WI38 (cell line): ENCODE results near the gene MUC12.
"Not testable (repeated sequence)": the region's sequence is repeated elsewhere in the genome, so short reads cannot be mapped to it uniquely, and the experiment has no call there.

Experiments
- H3K4me3 ChIP-seq: 2 replicates; pipeline ENCODE4 v1.5.1; 2011; ENCODE audit warnings: low read depth, mild to moderate bottlenecking, control low read depth, low read length
- CTCF ChIP-seq: IDR thresholded peaks from 2 replicates; pipeline ENCODE4 v1.5.1; 2012; ENCODE audit warnings: low read depth, mild to moderate bottlenecking, control low read depth, low read length

The MUC12 gene

GRCh38 chr7:100983451-100984187 lies 14.3 kb downstream of the MUC12 start:
- TF ChIP-seq CTCF: no peak

GRCh38 chr7:100984241-100984918 lies 15.0 kb downstream of the MUC12 start:
- not testable (repeated sequence) for H3K4me3 ChIP-seq

More at GRCh38 chr7:100983451-100984187, 14.3 kb downstream of the MUC12 start:
- H3K4me3 ChIP-seq: no peak overlapping the region

GRCh38 chr7:100985033-100985797 lies 15.8 kb downstream of the MUC12 start:
- not testable (repeated sequence) for H3K4me3 ChIP-seq

- no peak overlapping the region for H3K4me3 ChIP-seq
- TF ChIP-seq CTCF: no peak
Measured at GRCh38 chr7:100991631-100992030, 22.3 kb downstream of the MUC12 start.

- H3K4me3 ChIP-seq: not testable (repeated sequence)
Measured at GRCh38 chr7:100992280-100992679, 22.9 kb downstream of the MUC12 start.

- not testable (repeated sequence) for H3K4me3 ChIP-seq
Measured at GRCh38 chr7:100994671-100995070, 25.3 kb downstream of the MUC12 start.

GRCh38 chr7:100998530-100998929 lies 29.2 kb downstream of the MUC12 start:
- H3K4me3 ChIP-seq: not testable (repeated sequence)

GRCh38 chr7:100999334-100999733 lies 30.0 kb downstream of the MUC12 start:
- not testable (repeated sequence) for H3K4me3 ChIP-seq

- H3K4me3 ChIP-seq: not testable (repeated sequence)
Measured at GRCh38 chr7:101000025-101000424, 30.7 kb downstream of the MUC12 start.

- H3K4me3 ChIP-seq: not testable (repeated sequence)
Measured at GRCh38 chr7:101002333-101002732, 33.0 kb downstream of the MUC12 start.

GRCh38 chr7:101007361-101007760 lies 38.0 kb downstream of the MUC12 start:
- H3K4me3 ChIP-seq: not testable (repeated sequence)

GRCh38 chr7:101009629-101010028 lies 40.3 kb downstream of the MUC12 start:
- no peak for TF ChIP-seq CTCF
- H3K4me3 ChIP-seq: no peak overlapping the region
